ENCODE data around the gene FADS1. TPM values are rescaled to one million over a fixed set of nuclear protein-coding genes. Genes with fewer than 3 reads are reported as not detected.

The FADS1 gene
- total RNA-seq, 4 donors from 2014 or later, result 16.4 to 69.6 (median 46.6) TPM

DNA sequence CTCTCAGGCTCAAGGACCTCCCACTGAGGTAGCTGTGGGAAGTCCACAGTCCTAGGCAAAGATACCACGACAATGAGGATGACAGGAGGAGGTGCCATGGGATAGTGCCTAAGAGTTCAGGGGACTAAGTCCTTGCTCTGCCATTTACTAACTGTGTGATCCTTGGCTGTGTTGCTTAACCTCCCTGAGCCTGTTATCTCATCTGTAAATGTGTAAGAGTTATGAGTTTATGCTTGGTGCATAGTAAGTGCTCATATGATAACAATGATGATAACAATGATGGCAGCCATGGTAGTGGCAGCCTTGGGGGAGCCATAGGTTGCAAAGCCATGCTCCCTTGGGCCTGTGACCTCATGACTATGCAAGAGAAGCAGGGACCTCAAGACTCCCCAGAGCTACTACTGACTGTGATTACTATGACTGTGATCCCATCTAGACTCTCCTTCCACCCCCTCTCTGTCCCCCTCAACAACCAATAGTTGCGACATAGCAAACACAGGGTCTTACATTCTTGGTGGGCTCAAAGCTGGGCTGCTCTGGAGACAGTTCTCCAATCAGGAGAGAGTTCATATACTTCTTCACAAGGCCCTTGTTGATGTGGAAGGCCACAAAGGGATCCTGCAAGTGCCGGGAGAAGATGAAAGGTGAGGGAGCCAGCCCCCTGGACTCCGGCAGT, 3.9 kb downstream of the FADS1 start:
- DNase-seq (ENCODE audit: low spot score in 2 of 2), result no peak
- peaks cover 21% of the 10 kb centered on the region for H3K27me3 ChIP-seq
- WGBS, result 89% methylated on average over 4 of the region's 4 CpGs

DNA sequence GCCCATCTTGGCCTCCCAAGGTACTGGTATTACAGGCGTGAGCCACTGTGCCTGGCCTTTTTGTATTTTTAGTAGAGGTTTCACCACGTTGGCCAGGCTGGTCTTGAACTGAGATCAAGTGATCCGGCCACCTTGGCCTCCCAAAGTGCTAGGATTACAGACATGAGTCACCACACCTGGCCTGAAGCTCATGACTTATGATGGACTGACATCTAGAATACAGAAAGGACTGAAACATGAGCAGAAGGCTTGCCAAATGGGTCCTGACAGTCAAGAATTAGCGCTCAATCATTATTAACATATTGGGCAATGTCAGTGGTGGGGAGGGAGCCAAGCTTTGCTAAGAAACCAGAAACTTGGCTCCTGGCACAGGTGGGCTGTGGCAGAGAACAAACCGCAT, 5.0 kb downstream of the FADS1 start:
- H3K36me3 ChIP-seq, result peaks cover 7% of the 10 kb centered on the region
- WGBS, result 75% methylated on average over 5 of the region's 5 CpGs
- H3K27ac ChIP-seq, result no peak overlapping the region
- peaks cover 14% of the 10 kb centered on the region for H3K27me3 ChIP-seq
- peaks cover 24% of the 10 kb centered on the region for H3K4me1 ChIP-seq
- no peak for DNase-seq (ENCODE audit: low spot score in 2 of 2)
- H3K4me3 ChIP-seq, result no peak overlapping the region
- no peaks in the 10 kb centered on the region for H3K9me3 ChIP-seq
- TF ChIP-seq POLR2AphosphoS5 (IDR thresholded peaks at IDR 0.05), result no peak
- TF ChIP-seq POLR2A (IDR thresholded peaks at IDR 0.05), result no peak
- TF ChIP-seq EP300 (IDR thresholded peaks at IDR 0.05), result no peak
- TF ChIP-seq, protein P1, sequence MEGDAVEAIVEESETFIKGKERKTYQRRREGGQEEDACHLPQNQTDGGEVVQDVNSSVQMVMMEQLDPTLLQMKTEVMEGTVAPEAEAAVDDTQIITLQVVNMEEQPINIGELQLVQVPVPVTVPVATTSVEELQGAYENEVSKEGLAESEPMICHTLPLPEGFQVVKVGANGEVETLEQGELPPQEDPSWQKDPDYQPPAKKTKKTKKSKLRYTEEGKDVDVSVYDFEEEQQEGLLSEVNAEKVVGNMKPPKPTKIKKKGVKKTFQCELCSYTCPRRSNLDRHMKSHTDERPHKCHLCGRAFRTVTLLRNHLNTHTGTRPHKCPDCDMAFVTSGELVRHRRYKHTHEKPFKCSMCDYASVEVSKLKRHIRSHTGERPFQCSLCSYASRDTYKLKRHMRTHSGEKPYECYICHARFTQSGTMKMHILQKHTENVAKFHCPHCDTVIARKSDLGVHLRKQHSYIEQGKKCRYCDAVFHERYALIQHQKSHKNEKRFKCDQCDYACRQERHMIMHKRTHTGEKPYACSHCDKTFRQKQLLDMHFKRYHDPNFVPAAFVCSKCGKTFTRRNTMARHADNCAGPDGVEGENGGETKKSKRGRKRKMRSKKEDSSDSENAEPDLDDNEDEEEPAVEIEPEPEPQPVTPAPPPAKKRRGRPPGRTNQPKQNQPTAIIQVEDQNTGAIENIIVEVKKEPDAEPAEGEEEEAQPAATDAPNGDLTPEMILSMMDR (IDR thresholded peaks at IDR 0.05), result no peak

More for the DNA sequence above, 3.9 kb downstream of the FADS1 start:
- Histone ChIP-seq H3K4me1 (peaks cover 32% of the 10 kb centered on the region), H3K9me3 (no peaks in the 10 kb centered on the region), H3K4me3 (no peak overlapping the region), H3K27ac (no peak overlapping the region), H3K36me3 (peaks cover 7% of the 10 kb centered on the region)
- TF ChIP-seq POLR2AphosphoS5 (IDR thresholded peaks at IDR 0.05) (no peak), POLR2A (IDR thresholded peaks at IDR 0.05) (no peak), EP300 (IDR thresholded peaks at IDR 0.05) (no peak)
- TF ChIP-seq, protein P1 (IDR thresholded peaks at IDR 0.05), result no peak

DNA sequence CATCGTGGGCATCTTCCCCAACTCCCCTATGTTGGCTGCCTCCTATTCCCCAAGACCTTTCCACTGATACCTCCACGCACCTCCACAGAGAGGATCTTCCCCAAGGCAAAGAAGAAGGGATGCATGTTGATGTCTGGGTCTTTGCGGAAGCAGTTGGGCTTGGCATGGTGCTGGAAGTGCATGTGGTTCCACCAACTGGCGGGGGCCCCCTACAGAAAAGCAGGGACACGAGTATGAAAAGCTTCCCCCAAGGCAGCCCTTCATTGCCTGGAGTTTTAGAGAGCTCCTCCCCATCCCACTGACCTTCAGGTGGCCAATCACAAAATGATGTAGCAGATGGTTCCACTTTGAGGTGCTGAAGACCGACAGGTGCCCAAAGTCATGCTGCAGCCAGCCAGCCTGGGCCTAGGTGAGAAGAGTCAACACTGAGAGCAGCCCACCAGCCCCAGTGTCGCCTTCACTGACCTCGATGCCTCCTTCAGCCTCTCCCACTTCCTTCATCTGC, 6.1 kb downstream of the FADS1 start:
- Histone ChIP-seq H3K27me3 (peaks cover 5% of the 10 kb centered on the region), H3K4me3 (no peak overlapping the region), H3K9me3 (no peaks in the 10 kb centered on the region), H3K36me3 (peaks cover 7% of the 10 kb centered on the region), H3K4me1 (peaks cover 13% of the 10 kb centered on the region), H3K27ac (no peak overlapping the region)
- TF ChIP-seq, protein P1 (IDR thresholded peaks at IDR 0.05), result no peak
- no peak for TF ChIP-seq EP300 (IDR thresholded peaks at IDR 0.05)
- TF ChIP-seq POLR2A (IDR thresholded peaks at IDR 0.05), result no peak
- no peak for TF ChIP-seq POLR2AphosphoS5 (IDR thresholded peaks at IDR 0.05)
- no peak for DNase-seq (ENCODE audit: low spot score in 2 of 2)
- WGBS, result 93% methylated on average over 8 of the region's 8 CpGs

DNA sequence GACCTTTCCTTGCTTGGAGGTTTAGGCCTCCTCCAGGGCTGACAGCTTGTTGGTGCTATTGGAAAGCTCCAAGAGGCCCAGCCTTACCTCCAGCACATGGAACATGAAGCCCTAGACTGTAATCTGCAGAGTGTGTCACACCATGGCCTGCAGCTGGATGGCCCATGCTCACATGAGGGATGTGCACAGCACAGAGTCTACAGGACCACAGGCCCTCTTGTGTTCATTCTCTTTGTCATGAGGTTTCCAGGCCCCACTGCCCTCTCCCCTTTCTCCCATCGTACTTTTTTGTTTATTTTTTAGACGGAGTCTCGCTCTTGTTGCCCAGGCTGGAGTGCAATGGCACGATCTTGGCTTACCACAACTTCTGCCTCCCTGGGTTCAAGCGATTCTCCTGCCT, 10.0 kb downstream of the FADS1 start:
- 96% methylated on average over 5 of the region's 5 CpGs for WGBS
- H3K36me3 ChIP-seq, result peaks cover 23% of the 10 kb centered on the region

DNA sequence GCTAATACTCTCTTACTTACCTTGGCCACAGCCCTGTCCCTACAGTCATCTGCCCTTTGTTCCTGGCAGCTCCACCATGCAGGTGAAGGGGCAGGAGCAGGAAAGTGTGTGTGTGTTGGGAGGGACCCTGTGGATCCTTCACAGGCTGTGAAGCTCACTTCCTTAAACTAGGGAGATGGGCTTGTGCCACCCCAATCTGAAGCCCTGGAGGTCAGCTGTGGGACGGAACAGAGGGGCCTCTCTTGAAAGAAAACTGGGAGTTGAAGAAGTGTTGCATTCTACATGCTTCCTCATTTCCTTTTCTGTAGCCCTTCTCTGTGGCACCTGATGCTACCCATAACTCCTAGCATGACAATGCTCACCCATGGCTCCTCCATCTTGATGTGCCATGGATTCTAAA, 11.7 kb downstream of the FADS1 start:
- H3K27me3 ChIP-seq, result no peaks in the 10 kb centered on the region
- H3K9me3 ChIP-seq, result no peaks in the 10 kb centered on the region
- DNase-seq (ENCODE audit: low spot score in 2 of 2), result no peak
- no peak overlapping the region for H3K27ac ChIP-seq
- WGBS, result 86% methylated on average over 1 of the region's 1 CpG
- H3K4me1 ChIP-seq, result no peaks in the 10 kb centered on the region
- TF ChIP-seq POLR2A (IDR thresholded peaks at IDR 0.05), result no peak
- no peak for TF ChIP-seq POLR2AphosphoS5 (IDR thresholded peaks at IDR 0.05)
- TF ChIP-seq EP300 (IDR thresholded peaks at IDR 0.05), result no peak
- TF ChIP-seq, protein P1 (IDR thresholded peaks at IDR 0.05), result no peak
- peaks cover 19% of the 10 kb centered on the region for H3K36me3 ChIP-seq
- H3K4me3 ChIP-seq, result no peak overlapping the region

More for the DNA sequence above, 10.0 kb downstream of the FADS1 start:
- TF ChIP-seq EP300 (IDR thresholded peaks at IDR 0.05), result no peak
- TF ChIP-seq POLR2AphosphoS5 (IDR thresholded peaks at IDR 0.05), result no peak
- TF ChIP-seq, protein P1 (IDR thresholded peaks at IDR 0.05), result no peak
- TF ChIP-seq POLR2A (IDR thresholded peaks at IDR 0.05), result no peak
- H3K9me3 ChIP-seq, result no peaks in the 10 kb centered on the region
- no peak for DNase-seq (ENCODE audit: low spot score in 2 of 2)
- no peak overlapping the region for H3K27ac ChIP-seq
- H3K4me3 ChIP-seq, result no peak overlapping the region
- H3K4me1 ChIP-seq, result no peaks in the 10 kb centered on the region
- H3K27me3 ChIP-seq, result no peaks in the 10 kb centered on the region
